ENCODE measurements around the gene DDN. TPM values are rescaled to one million over a fixed set of nuclear protein-coding genes. Genes with fewer than 3 reads are reported as not detected.

DDN gene
- total RNA-seq, 2 experiments from 2014 or later, result 1.3 to 1.4 TPM

DNA sequence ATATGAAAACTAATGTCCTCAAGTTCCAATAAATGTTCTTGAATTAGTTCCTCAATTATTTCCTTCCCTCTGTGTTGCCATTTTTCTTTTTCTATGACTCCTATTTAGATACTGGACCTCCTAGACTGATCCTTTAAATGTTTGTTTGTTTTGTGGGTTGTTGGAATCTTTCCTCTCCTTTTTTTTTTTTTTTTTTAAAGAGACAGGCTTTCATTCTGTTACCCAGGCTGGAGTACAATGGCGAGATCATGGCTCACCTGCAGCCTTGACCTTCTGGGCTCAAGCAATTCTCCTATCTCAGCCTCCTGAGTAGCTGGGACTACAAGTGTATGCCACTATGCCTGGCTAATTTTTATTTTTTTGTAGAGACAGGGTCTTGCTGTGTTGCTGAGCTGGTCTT lies 9.8 kb upstream of the DDN start:
- no peaks in the 10 kb centered on the region for H3K27me3 Mint-ChIP-seq
- DNase-seq, result no peak
- H3K27ac Mint-ChIP-seq, result no peak overlapping the region
- no peaks in the 10 kb centered on the region for H3K4me1 Mint-ChIP-seq
- H3K36me3 Mint-ChIP-seq, result peaks cover 48% of the 10 kb centered on the region
- no peak overlapping the region for H3K4me3 Mint-ChIP-seq
- H3K9me3 Mint-ChIP-seq, result no peaks in the 10 kb centered on the region

- Mint-ChIP-seq H3K4me1 (peaks cover 24% of the 10 kb centered on the region), H3K27me3 (peaks cover 49% of the 10 kb centered on the region), H3K4me3 (no peak overlapping the region), H3K36me3 (peaks cover 37% of the 10 kb centered on the region), H3K9me3 (no peaks in the 10 kb centered on the region), H3K27ac (no peak overlapping the region)
- no peak for DNase-seq
Measured at GRCh38 chr12:49000346-49000745, 1.2 kb upstream of the DDN start.

DNA sequence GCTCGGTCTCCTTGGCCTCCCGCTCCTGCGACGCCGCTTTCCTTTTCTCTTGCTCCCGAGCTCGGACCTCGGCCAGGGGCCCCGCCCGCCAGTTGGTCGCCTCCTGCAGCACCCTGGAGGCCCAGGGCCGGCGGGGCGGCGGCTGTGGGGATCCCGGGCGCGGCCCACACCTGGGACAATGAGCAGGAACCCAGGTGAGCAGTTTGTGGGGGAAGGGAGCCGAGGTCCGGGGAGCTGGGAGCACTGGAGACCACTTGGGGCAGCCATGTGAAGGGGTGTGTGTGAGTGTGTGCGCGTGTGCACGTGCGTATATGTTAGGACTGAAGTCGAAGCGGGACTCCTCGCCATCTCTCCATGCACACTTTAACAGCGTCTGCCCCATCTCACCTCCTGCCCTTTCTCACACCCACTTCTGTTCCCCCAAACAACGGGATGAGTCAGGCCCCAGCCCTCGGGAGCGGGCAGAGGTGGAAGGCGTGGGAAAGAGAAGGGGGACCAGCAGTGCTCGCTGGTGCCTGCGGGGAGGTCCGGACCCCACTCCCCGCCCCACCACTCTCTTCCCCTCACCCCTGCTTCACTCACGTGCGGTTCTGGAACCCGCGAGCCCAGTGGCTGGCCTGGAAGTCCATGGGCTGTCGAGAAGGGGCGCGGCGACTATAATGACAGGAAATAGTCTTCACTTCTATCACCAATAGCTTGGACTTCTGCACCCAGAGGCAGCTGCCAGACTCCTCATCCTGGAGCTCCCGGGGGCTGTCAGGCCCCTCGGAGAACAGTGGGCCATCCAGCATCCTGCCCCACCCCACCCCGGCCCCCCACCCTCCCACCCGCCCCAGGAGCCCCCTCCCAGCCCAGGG lies 450 bp downstream of the DDN start:
- Mint-ChIP-seq H3K27me3 (peaks cover 65% of the 10 kb centered on the region), H3K27ac (no peak overlapping the region), H3K36me3 (peaks cover 27% of the 10 kb centered on the region), H3K9me3 (no peaks in the 10 kb centered on the region), H3K4me1 (peaks cover 27% of the 10 kb centered on the region), H3K4me3 (peak overlapping the region; percentile 65)
- peak; percentile 39 for DNase-seq

- H3K9me3 Mint-ChIP-seq, result no peaks in the 10 kb centered on the region
- DNase-seq, result peak; percentile 61
- peaks cover 69% of the 10 kb centered on the region for H3K27me3 Mint-ChIP-seq
- H3K4me1 Mint-ChIP-seq, result peaks cover 27% of the 10 kb centered on the region
- H3K4me3 Mint-ChIP-seq, result peak overlapping the region; percentile 26
- peaks cover 23% of the 10 kb centered on the region for H3K36me3 Mint-ChIP-seq
- no peak overlapping the region for H3K27ac Mint-ChIP-seq
Measured at GRCh38 chr12:48997719-48998496, 1.3 kb downstream of the DDN start.

DNA sequence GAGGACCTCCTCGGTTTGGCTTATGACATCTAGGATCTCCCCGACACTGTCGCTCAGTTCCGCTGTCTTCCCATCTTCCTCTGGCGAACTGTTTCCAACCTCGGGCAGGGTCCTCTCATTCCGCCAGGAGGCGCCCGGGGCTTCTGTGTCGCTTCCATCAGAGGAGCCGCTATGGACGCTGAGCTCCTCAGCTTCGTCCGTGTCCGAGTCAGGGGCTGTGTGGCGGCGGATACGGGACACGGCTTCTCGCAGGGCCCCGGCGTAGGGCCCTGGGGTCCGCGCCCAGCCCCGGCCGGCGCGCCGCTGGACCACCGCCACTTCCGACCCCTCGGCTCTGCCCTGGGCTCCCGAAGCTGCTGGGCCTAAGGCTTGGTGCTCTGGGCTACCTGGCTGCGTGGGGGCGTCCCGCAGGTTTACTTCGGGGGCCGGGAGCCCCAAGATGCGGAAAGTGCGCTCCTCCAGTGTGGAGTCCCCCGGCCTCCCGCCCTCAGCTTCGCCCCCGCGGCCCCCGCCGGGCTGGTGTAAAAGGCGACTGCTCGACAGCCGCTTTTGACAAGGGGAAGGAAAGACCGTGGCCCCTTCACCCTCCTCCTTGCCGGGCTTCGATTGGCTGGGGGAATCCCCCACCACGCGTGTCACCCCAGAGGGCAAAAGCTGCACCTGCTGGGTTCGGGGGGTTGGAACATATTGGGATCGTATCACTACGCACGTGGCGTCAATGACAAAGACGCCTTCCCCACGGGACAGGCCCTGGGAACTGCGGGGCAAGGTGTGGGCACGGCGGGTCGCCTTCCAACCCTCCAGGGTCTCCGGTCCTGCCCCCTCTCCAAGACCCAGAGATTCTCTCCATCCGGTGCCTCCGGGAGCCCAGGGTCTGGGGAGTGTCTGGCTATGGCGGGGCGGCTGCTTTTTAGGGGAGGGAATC lies 2.1 kb downstream of the DDN start:
- no peak overlapping the region for H3K27ac Mint-ChIP-seq
- H3K27me3 Mint-ChIP-seq, result peaks cover 69% of the 10 kb centered on the region
- peaks cover 15% of the 10 kb centered on the region for H3K36me3 Mint-ChIP-seq
- H3K9me3 Mint-ChIP-seq, result no peaks in the 10 kb centered on the region
- DNase-seq, result peak; percentile 65
- peak overlapping the region; percentile 26 for H3K4me3 Mint-ChIP-seq
- H3K4me1 Mint-ChIP-seq, result peaks cover 27% of the 10 kb centered on the region

DNA sequence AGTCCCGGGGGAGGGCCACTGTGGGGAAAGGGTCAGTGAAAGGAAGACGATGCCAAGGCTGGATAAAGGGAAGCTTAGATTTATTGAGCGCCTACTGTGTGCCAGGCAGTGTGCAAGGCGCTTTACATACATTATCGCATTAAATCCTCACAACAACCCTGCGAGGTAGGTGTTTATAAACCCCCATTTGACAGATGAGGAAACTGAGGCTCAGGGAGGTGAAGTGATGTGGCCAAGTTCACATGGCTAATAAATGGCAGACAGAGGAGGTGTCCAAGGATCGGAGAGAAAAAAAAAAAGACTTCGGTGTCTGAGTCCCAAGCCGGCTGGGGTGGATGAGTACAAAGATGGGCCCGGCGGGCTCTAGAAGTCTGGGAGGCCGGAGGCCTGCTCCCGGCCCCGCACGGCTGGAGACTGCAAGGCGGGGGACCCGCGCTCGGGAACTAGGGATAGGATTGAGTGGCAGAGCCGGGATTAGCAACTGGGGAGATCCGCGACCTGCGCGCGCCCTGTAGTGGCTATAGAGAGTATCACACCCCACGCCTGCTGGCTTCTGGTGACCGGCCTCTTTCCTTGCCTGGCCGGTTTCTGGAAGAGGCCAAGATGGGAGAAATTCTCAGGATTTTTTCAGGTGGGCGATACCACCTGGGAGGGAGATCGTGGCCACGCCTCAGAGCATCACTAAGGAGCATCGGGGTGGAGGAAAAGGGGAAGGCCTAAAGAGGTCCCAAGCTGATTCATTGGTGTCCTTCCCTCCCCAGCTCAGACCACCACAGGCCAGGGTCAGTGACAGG lies 3.9 kb downstream of the DDN start:
- no peak overlapping the region for H3K4me3 Mint-ChIP-seq
- H3K9me3 Mint-ChIP-seq, result no peaks in the 10 kb centered on the region
- H3K36me3 Mint-ChIP-seq, result peaks cover under 1% of the 10 kb centered on the region
- peaks cover 25% of the 10 kb centered on the region for H3K4me1 Mint-ChIP-seq
- H3K27me3 Mint-ChIP-seq, result peaks cover 62% of the 10 kb centered on the region
- no peak overlapping the region for H3K27ac Mint-ChIP-seq
- peak; percentile 55 for DNase-seq

- Mint-ChIP-seq H3K27ac (no peak overlapping the region), H3K27me3 (peaks cover 62% of the 10 kb centered on the region), H3K9me3 (no peaks in the 10 kb centered on the region), H3K4me1 (peaks cover 17% of the 10 kb centered on the region), H3K4me3 (no peak overlapping the region), H3K36me3 (no peaks in the 10 kb centered on the region)
- no peak for DNase-seq
Measured at GRCh38 chr12:48994224-48995085, 4.7 kb downstream of the DDN start.

GRCh38 chr12:48993787-48994186 lies 5.4 kb downstream of the DDN start:
- no peak for DNase-seq
- no peak overlapping the region for H3K27ac Mint-ChIP-seq
- H3K4me1 Mint-ChIP-seq, result peaks cover 15% of the 10 kb centered on the region
- peaks cover 66% of the 10 kb centered on the region for H3K27me3 Mint-ChIP-seq
- no peak overlapping the region for H3K4me3 Mint-ChIP-seq
- no peaks in the 10 kb centered on the region for H3K9me3 Mint-ChIP-seq
- no peaks in the 10 kb centered on the region for H3K36me3 Mint-ChIP-seq

- no peak overlapping the region for H3K4me3 Mint-ChIP-seq
- no peak for DNase-seq
- no peaks in the 10 kb centered on the region for H3K36me3 Mint-ChIP-seq
- H3K9me3 Mint-ChIP-seq, result no peaks in the 10 kb centered on the region
- peaks cover 66% of the 10 kb centered on the region for H3K27me3 Mint-ChIP-seq
- H3K4me1 Mint-ChIP-seq, result peaks cover 7% of the 10 kb centered on the region
- no peak overlapping the region for H3K27ac Mint-ChIP-seq
Measured at GRCh38 chr12:48991247-48992050, 7.7 kb downstream of the DDN start.

DNA sequence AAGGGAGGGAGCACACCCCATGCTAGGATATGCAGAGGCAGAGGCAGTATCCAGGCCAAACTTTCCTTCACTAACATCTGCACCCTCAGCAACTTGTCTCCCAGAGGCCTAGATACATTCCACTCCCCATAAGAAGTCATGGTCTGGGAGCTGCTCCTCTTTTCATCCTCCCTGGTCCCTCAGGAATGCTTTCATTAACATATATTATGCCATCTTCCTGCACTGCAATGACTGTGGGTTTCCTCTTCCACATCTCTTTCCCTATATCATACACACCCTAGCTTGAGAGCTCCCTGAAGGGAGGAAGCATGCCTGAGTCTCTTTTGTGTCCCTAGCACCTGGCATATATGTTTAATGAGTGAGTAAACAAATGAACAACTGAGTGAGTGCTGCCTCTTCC lies 8.6 kb downstream of the DDN start:
- H3K4me3 Mint-ChIP-seq, result no peak overlapping the region
- peaks cover 7% of the 10 kb centered on the region for H3K4me1 Mint-ChIP-seq
- no peak for DNase-seq
- H3K27me3 Mint-ChIP-seq, result peaks cover 59% of the 10 kb centered on the region
- no peak overlapping the region for H3K27ac Mint-ChIP-seq
- H3K36me3 Mint-ChIP-seq, result no peaks in the 10 kb centered on the region
- H3K9me3 Mint-ChIP-seq, result no peaks in the 10 kb centered on the region

DNA sequence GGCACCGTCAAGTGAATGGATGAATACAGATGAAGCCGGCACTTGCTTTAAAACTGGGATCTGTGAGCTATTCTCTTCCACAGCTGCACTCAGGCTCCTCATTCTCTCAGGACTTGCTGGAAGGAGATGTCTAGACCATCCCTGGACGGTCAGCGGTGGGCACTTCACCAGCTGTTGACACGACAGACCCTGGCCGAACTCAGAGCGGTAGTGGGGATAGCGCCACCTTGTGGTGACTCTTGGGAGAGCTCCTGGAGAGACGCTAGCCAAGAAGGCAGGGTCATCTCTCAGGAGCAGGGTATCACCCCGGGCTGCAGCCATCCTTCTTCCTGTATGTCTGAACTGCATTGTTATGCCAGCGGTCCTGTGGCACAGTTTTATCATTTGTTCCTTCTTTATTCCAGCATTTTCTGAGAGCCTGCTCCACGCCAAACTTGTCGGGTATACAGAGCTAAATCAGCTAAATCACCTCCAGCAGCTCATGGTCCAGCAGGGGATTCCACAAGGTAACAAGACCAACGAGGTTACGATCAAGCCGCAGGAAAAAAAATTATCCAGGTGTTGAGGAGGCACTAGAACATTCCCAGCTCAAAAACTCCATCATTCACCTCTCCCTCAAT lies 11.0 kb downstream of the DDN start:
- Mint-ChIP-seq H3K4me1 (peaks cover 3% of the 10 kb centered on the region), H3K27me3 (peaks cover 52% of the 10 kb centered on the region), H3K4me3 (no peak overlapping the region), H3K27ac (no peak overlapping the region), H3K36me3 (no peaks in the 10 kb centered on the region), H3K9me3 (no peaks in the 10 kb centered on the region)
- peak; percentile 68 for DNase-seq

DNA sequence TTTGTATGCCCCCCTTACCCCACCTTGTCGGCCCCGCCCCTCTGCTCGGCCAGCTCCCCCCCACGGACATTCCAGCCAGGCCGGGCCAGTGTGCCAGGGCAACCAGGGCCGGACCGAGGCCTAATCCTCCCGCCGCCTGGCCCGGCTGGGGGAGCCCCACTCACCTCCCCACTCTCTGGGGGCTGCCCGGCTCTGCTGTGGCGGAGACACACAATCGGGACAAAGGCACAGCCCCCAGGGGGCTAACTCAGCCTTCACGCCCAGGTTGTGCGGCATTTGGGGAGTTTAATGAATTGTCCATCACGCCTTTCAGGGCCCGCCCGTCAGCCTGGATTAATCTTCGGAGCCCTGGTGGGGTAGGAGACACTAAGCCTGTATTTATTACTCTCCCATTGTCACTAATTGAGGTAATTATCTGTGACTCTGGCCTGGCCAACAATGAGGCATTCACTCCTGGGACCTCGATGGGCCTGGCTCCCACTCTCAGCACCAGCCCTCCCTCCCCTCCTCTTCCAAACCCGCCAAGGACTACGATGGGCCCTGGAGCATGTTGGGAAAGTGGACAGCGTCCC lies 12.4 kb downstream of the DDN start:
- no peaks in the 10 kb centered on the region for H3K36me3 Mint-ChIP-seq
- no peak for DNase-seq
- H3K27me3 Mint-ChIP-seq, result peaks cover 64% of the 10 kb centered on the region
- H3K4me1 Mint-ChIP-seq, result peaks cover 10% of the 10 kb centered on the region
- no peak overlapping the region for H3K4me3 Mint-ChIP-seq
- no peak overlapping the region for H3K27ac Mint-ChIP-seq
- H3K9me3 Mint-ChIP-seq, result no peaks in the 10 kb centered on the region
